B cell (primary cell): ENCODE data around the gene MPLKIP.

Experiments used
- CTCF ChIP-seq: fragments of 200-600 bp; IDR thresholded peaks from one replicate; pipeline ENCODE4 v1.8.0; 2022; ENCODE audit warnings: antibody characterized with exemption, mild to moderate bottlenecking
- EZH2 ChIP-seq: IDR thresholded peaks from 2 replicates; pipeline ENCODE4 v1.6.1; 2012; ENCODE audit warnings: borderline replicate concordance, low read depth, mild to moderate bottlenecking, moderate library complexity, low read length; ENCODE audit not compliant: insufficient read depth, poor library complexity, severe bottlenecking

GRCh38 chr7:40093631-40094350, 40.6 kb downstream of the MPLKIP start:
- TF ChIP-seq CTCF = no peak
- no peak for TF ChIP-seq EZH2
